DOHH2 (cell line): ENCODE measurements around the gene DEFB113.

ENCODE experiments used
- EZH2phosphoT487 ChIP-seq: fragments of 200-600 bp; sonication (generic); IDR thresholded peaks from 2 replicates; pipeline ENCODE4 v1.6.1; 2017; ENCODE audit warnings: borderline replicate concordance, mild to moderate bottlenecking, antibody characterized with exemption, low read length, moderate library complexity, mixed read lengths
- TF ChIP-seq, protein P1 (sequence below): fragments of 200-600 bp; sonication (generic); IDR thresholded peaks from one replicate; pipeline ENCODE4 v1.5.1; 2014; ENCODE audit warnings: antibody characterized with exemption, mild to moderate bottlenecking, low read depth, low read length; ENCODE audit not compliant: poor library complexity, severe bottlenecking

DNA sequence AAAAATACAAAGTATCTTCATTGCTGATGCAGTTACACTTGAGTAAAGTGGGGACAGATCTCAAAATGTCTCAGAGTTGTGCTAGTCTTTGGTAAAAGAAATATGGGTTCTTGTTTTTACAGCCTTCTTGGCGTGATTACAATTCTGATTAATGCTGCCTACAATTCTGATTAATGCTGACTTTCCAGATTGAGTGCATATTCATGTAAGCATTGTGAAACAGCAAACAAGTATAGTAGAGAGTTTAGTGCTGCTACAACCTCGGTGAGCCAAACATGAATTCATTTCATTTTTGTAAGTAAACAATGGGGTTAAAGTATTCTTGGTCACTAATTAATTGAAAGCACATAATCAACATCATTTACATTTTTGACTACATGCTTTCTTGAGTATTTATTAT, at the start of gene DEFB113:
- TF ChIP-seq, protein P1, sequence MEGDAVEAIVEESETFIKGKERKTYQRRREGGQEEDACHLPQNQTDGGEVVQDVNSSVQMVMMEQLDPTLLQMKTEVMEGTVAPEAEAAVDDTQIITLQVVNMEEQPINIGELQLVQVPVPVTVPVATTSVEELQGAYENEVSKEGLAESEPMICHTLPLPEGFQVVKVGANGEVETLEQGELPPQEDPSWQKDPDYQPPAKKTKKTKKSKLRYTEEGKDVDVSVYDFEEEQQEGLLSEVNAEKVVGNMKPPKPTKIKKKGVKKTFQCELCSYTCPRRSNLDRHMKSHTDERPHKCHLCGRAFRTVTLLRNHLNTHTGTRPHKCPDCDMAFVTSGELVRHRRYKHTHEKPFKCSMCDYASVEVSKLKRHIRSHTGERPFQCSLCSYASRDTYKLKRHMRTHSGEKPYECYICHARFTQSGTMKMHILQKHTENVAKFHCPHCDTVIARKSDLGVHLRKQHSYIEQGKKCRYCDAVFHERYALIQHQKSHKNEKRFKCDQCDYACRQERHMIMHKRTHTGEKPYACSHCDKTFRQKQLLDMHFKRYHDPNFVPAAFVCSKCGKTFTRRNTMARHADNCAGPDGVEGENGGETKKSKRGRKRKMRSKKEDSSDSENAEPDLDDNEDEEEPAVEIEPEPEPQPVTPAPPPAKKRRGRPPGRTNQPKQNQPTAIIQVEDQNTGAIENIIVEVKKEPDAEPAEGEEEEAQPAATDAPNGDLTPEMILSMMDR = no peak
- no peak for TF ChIP-seq EZH2phosphoT487
